Neural progenitor cell (in vitro differentiated cells): ENCODE results near the gene AP4B1. TPM values are rescaled to one million over a fixed set of nuclear protein-coding genes. Genes with fewer than 3 reads are reported as not detected.

Experiments used
- DNase-seq: peaks from one replicate; pipeline ENCODE4 v3.0.0-alpha.2; 2016; ENCODE audit warnings: low spot score
- H2AFZ ChIP-seq: fragments of 200-600 bp; sonication (generic); replicated peaks from 2 replicates; pipeline ENCODE4 v1.6.1; 2016; ENCODE audit warnings: antibody characterized with exemption
- H3F3A ChIP-seq: fragments of 200-600 bp; sonication (generic); 2 replicates; pipeline ENCODE4 v1.6.1; 2016; ENCODE audit warnings: antibody characterized with exemption, low read depth
- H3K27ac ChIP-seq: fragments of 200-600 bp; sonication (generic); 2 replicates; pipeline ENCODE4 v1.5.1; 2016; ENCODE audit warnings: mild to moderate bottlenecking
- H3K27me3 ChIP-seq: fragments of 200-600 bp; sonication (generic); 2 replicates; pipeline ENCODE4 v1.6.1; 2016; ENCODE audit warnings: mild to moderate bottlenecking, moderate library complexity
- H3K36me3 ChIP-seq: fragments of 200-600 bp; sonication (generic); 2 replicates; pipeline ENCODE4 v1.5.1; 2016
- H3K4me1 ChIP-seq: fragments of 200-600 bp; sonication (generic); 2 replicates; pipeline ENCODE4 v1.6.1; 2016; ENCODE audit warnings: mixed run types
- H3K4me2 ChIP-seq: fragments of 200-600 bp; sonication (generic); 2 replicates; pipeline ENCODE4 v1.6.1; 2016
- H3K4me3 ChIP-seq: fragments of 200-600 bp; sonication (generic); 2 replicates; pipeline ENCODE4 v1.5.1; 2016
- H3K79me2 ChIP-seq: fragments of 200-600 bp; sonication (generic); 2 replicates; pipeline ENCODE4 v1.6.1; 2016; ENCODE audit warnings: low read depth
- H3K9ac ChIP-seq: fragments of 200-600 bp; sonication (generic); 2 replicates; pipeline ENCODE4 v1.6.1; 2016
- H3K9me3 ChIP-seq: fragments of 200-600 bp; sonication (generic); 2 replicates; pipeline ENCODE4 v1.5.1; 2016; ENCODE audit warnings: low read depth
- H4K20me1 ChIP-seq: fragments of 200-600 bp; sonication (generic); 2 replicates; pipeline ENCODE4 v1.6.1; 2016; ENCODE audit warnings: low read depth
- H3K27ac Mint-ChIP-seq: 3 replicates; pipeline ENCODE4 v1.8.0; 2021; ENCODE audit warnings: mixed read lengths
- H3K27me3 Mint-ChIP-seq: 2 replicates; pipeline ENCODE4 v1.8.0; 2022; ENCODE audit warnings: low read depth, mild to moderate bottlenecking, inconsistent platforms, moderate library complexity, mixed read lengths; ENCODE audit not compliant: insufficient read depth
- H3K36me3 Mint-ChIP-seq: 3 replicates; pipeline ENCODE4 v1.8.0; 2021; ENCODE audit warnings: mixed read lengths
- H3K4me1 Mint-ChIP-seq: 3 replicates; pipeline ENCODE4 v1.8.0; 2021; ENCODE audit warnings: mixed read lengths
- H3K4me3 Mint-ChIP-seq: 3 replicates; pipeline ENCODE4 v1.8.0; 2021; ENCODE audit warnings: mild to moderate bottlenecking, moderate library complexity, mixed read lengths
- H3K9me3 Mint-ChIP-seq: 3 replicates; pipeline ENCODE4 v1.8.0; 2020; ENCODE audit warnings: mixed read lengths
- CTCF ChIP-seq: fragments of 200-600 bp; sonication (generic); IDR thresholded peaks from 2 replicates; pipeline ENCODE4 v1.5.1; 2017; ENCODE audit warnings: antibody characterized with exemption, mild to moderate bottlenecking
- EZH2 ChIP-seq: fragments of 200-600 bp; sonication (generic); IDR thresholded peaks from 2 replicates; pipeline ENCODE4 v1.6.1; 2017; ENCODE audit warnings: antibody characterized with exemption, mild to moderate bottlenecking, moderate library complexity
- EZH2phosphoT487 ChIP-seq: fragments of 200-600 bp; sonication (generic); IDR thresholded peaks from 2 replicates; pipeline ENCODE4 v1.6.1; 2017; ENCODE audit warnings: antibody characterized with exemption
- total RNA-seq: library from RNA; depleted of rRNA; stranded (reverse); fragments of >200 nt; gene quantifications from 2 replicates; pipeline ENCODE4 v1.2.3, GENCODE V29; 2015; ENCODE audit warnings: low replicate concordance

Gene AP4B1
- total RNA-seq, 1 donor from 2014 or later: 27.7 TPM

GRCh38 chr1:113895098-113895497 is 9.5 kb downstream of the AP4B1 start:
- no peaks in the 10 kb centered on the region for H3K4me1 ChIP-seq
- H3K4me2 ChIP-seq: no peak overlapping the region
- no peaks in the 10 kb centered on the region for H4K20me1 ChIP-seq
- H3K27ac ChIP-seq: no peak overlapping the region
- no peaks in the 10 kb centered on the region for H3F3A ChIP-seq
- Mint-ChIP-seq H3K36me3 (peaks cover 13% of the 10 kb centered on the region), H3K27me3 (peaks cover 3% of the 10 kb centered on the region), H3K27ac (no peak overlapping the region), H3K4me1 (no peaks in the 10 kb centered on the region), H3K4me3 (no peak overlapping the region), H3K9me3 (no peaks in the 10 kb centered on the region)
- no peaks in the 10 kb centered on the region for H3K79me2 ChIP-seq
- no peak for TF ChIP-seq EZH2
- TF ChIP-seq EZH2phosphoT487: no peak
- TF ChIP-seq CTCF: no peak
- H3K4me3 ChIP-seq: no peak overlapping the region
- no peaks in the 10 kb centered on the region for H3K36me3 ChIP-seq
- no peak for DNase-seq
- H3K27me3 ChIP-seq: no peaks in the 10 kb centered on the region
- no peaks in the 10 kb centered on the region for H3K9me3 ChIP-seq
- H2AFZ ChIP-seq: no peak overlapping the region
- H3K9ac ChIP-seq: no peak overlapping the region

- no peak overlapping the region for H3K4me3 ChIP-seq
- H3K9me3 ChIP-seq: no peaks in the 10 kb centered on the region
- TF ChIP-seq EZH2phosphoT487 (no peak), EZH2 (no peak), CTCF (no peak)
- H3K27ac Mint-ChIP-seq: no peak overlapping the region
- no peak overlapping the region for H3K27ac ChIP-seq
- no peaks in the 10 kb centered on the region for H3K4me1 ChIP-seq
- H3K9ac ChIP-seq: no peak overlapping the region
- H3F3A ChIP-seq: no peaks in the 10 kb centered on the region
- no peaks in the 10 kb centered on the region for H3K27me3 ChIP-seq
- peaks cover 13% of the 10 kb centered on the region for H3K36me3 Mint-ChIP-seq
- no peaks in the 10 kb centered on the region for H3K4me1 Mint-ChIP-seq
- no peaks in the 10 kb centered on the region for H3K9me3 Mint-ChIP-seq
- H4K20me1 ChIP-seq: no peaks in the 10 kb centered on the region
- no peak overlapping the region for H3K4me2 ChIP-seq
- H3K4me3 Mint-ChIP-seq: no peak overlapping the region
- H3K36me3 ChIP-seq: no peaks in the 10 kb centered on the region
- no peak overlapping the region for H2AFZ ChIP-seq
- peaks cover 3% of the 10 kb centered on the region for H3K27me3 Mint-ChIP-seq
- no peak for DNase-seq
- no peaks in the 10 kb centered on the region for H3K79me2 ChIP-seq
These were observed 11.3 kb downstream of the AP4B1 start for GRCh38 chr1:113893267-113893666.

GRCh38 chr1:113891631-113892220 is 12.9 kb downstream of the AP4B1 start:
- DNase-seq: no peak
- H3K4me2 ChIP-seq: no peak overlapping the region
- no peak for TF ChIP-seq EZH2
- TF ChIP-seq CTCF: no peak
- TF ChIP-seq EZH2phosphoT487: no peak
- no peaks in the 10 kb centered on the region for H3K4me1 ChIP-seq
- no peaks in the 10 kb centered on the region for H3K27me3 ChIP-seq
- no peaks in the 10 kb centered on the region for H3K9me3 Mint-ChIP-seq
- no peaks in the 10 kb centered on the region for H3K79me2 ChIP-seq
- H4K20me1 ChIP-seq: no peaks in the 10 kb centered on the region
- H2AFZ ChIP-seq: no peak overlapping the region
- no peak overlapping the region for H3K9ac ChIP-seq
- no peak overlapping the region for H3K4me3 Mint-ChIP-seq
- no peaks in the 10 kb centered on the region for H3K36me3 ChIP-seq
- H3K27ac Mint-ChIP-seq: no peak overlapping the region
- peaks cover 10% of the 10 kb centered on the region for H3K36me3 Mint-ChIP-seq
- no peak overlapping the region for H3K27ac ChIP-seq
- no peaks in the 10 kb centered on the region for H3K9me3 ChIP-seq
- no peaks in the 10 kb centered on the region for H3F3A ChIP-seq
- no peak overlapping the region for H3K4me3 ChIP-seq
- H3K4me1 Mint-ChIP-seq: peaks cover 3% of the 10 kb centered on the region
- H3K27me3 Mint-ChIP-seq: no peaks in the 10 kb centered on the region
